ENCODE results near the gene VSIG4.

DNA sequence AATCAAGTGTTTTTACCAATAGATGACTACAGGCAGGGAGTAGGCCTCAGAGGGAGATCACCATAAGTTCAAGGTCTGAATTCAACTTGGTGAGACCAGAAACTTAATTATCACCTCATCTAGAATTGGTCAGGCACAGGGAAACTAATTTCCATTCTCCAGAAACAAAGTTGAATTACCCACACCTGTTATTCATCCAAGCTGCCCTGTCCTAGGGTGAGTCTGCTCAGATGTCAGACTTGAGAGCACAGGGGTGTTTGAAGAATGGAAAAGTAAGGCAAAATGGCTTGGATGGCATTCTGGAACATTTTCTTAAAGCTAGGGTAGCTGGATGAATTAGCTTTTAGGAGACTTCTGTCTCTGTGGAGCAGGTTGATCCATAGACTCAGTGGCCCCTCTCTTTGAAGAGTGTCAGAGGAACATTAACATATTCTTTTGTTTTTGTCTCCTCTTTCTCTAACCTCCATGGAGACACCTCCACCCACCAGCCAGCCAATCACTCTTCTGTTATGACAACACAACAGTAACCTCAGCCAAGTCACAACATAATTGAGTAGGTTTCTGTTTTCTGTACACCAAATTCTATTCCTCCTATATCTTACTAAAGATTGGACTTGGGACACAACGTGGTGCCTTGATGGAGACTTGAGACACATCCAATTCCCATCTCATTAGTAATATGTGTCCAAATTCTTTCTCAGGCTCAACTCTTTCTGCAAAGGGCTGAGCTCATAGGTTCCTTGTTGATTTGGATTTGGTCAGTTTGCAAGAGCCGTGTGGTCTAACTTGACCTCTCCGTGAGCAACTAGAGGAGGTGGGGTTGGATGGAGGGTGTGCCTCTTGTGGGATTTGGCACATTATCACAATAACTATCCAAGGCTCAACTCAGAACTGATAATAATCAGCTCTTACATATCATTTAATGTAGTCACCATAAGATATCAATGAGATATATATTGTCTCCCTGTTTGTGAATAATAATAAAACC, 45.1 kb downstream of the VSIG4 start:
- TF ChIP-seq, protein P1, sequence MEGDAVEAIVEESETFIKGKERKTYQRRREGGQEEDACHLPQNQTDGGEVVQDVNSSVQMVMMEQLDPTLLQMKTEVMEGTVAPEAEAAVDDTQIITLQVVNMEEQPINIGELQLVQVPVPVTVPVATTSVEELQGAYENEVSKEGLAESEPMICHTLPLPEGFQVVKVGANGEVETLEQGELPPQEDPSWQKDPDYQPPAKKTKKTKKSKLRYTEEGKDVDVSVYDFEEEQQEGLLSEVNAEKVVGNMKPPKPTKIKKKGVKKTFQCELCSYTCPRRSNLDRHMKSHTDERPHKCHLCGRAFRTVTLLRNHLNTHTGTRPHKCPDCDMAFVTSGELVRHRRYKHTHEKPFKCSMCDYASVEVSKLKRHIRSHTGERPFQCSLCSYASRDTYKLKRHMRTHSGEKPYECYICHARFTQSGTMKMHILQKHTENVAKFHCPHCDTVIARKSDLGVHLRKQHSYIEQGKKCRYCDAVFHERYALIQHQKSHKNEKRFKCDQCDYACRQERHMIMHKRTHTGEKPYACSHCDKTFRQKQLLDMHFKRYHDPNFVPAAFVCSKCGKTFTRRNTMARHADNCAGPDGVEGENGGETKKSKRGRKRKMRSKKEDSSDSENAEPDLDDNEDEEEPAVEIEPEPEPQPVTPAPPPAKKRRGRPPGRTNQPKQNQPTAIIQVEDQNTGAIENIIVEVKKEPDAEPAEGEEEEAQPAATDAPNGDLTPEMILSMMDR (conservative IDR thresholded peaks at IDR 0.05; ENCODE audit: low read depth, low read length): no peak
- no peak for TF ChIP-seq EZH2 (IDR thresholded peaks at IDR 0.05; ENCODE audit: borderline replicate concordance, low read depth, low read length, poor library complexity, severe bottlenecking)
